Skin of body (tissue), 2 donors: Measurements from ENCODE around the gene CMTM3. TPM values are rescaled to one million over a fixed set of nuclear protein-coding genes. Genes with fewer than 3 reads are reported as not detected.
A peak's percentile ranks its signal among the peaks of the same experiment; 100 is the strongest.
"Not testable (repeated sequence)": the region's sequence is repeated elsewhere in the genome, so short reads cannot be mapped to it uniquely, and the experiment has no call there.

ENCODE experiments used
- DNase-seq: peaks from one replicate; lab custom pipeline; 2025; lab: John Stamatoyannopoulos, UW
- total RNA-seq: library from RNA; depleted of rRNA; stranded (reverse); fragments of >200 nt; gene quantifications from one replicate; pipeline ENCODE4 v1.2.3, GENCODE V29; 2014

CMTM3 gene
- total RNA-seq: 20.5 TPM

- DNase-seq: peak; percentile 67
Measured at GRCh38 chr16:66604376-66605176, at the start of gene CMTM3. Gene CMTM3 (plus strand): TSS chr16:66604704. CDS start chr16:66604806, 102 bp downstream.

DNA sequence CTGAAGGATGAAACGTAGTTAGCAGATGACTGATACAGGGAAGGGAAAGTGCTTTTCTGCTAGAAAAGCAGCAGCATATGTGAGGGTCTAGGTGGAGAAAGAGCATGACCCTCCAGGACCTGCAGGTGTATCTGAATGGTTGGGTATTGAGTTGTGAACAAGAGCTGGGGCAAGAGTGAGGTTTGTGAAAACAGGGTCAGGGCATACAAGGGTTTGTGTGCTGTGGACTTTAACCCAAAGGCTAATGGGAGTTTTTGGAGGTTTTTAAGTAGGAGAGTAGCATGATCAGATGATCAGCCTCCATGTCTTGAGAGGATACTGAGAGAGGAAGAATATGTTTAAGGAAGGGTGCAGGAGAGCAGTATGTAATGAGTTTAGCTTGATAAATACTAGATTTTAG lies 44.4 kb upstream of the CMTM3 start:
- DNase-seq: no peak

GRCh38 chr16:66561381-66562080 lies 43.0 kb upstream of the CMTM3 start:
- no peak for DNase-seq

DNA sequence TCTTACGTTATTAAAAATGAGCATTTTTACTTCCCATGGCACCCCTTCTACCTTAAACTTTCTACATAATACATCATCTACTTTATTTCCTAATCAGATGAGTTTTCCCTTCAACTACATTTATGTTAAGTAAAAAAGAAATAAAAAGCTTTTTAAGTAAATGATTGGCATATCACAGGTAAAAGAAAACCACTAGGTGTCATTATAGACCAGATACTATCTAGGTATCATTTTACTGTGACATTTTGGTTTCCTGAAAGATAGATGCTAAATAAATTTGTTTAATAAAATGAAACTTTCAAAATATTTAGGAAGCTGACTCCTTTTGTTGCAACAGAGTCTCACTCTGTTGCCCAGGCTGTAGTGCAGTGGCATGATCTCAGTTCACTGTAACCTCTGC lies 42.1 kb upstream of the CMTM3 start:
- no peak for DNase-seq

- DNase-seq: no peak
Measured at GRCh38 chr16:66562986-66563385, 41.5 kb upstream of the CMTM3 start.

DNA sequence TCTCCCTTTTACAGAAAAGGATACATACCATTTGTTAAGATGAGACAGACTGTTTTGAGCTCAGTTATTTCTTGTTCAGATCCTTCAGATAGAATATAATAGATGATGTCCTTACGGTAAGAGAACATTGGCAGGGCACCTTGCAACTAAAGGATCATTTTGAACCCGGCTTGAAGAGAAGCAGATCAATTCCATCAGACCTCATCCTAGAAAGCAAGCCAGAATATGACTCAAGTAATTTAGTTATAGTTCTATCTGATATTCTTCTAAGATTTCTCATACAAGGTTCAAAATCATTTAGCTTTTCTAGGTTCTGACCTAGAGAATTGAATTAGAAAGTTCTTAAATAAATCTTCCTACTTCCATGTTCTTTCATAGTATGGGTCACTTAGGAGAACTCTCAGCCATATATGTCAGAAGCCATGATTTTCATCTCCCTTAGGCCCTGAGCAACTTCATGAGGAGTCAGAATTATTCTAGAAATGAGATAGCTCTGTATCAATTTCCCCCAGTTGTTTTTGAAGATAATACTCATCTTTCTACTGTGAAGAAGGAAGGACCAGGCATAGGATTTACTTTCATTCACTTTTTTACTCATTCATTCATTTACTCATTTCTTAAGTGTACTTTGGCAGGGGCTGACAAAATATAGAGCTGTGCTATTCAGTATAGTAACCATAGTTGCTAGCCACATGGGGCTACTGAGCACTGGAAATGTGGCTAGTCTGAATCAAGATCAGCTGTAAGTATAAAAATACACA lies 40.8 kb upstream of the CMTM3 start:
- no peak for DNase-seq

- no peak for DNase-seq
Measured at GRCh38 chr16:66566051-66566901, 38.2 kb upstream of the CMTM3 start, which contains the start of gene CMTM1. Gene CMTM1 (plus strand): TSS chr16:66566439. CDS start chr16:66566514, 75 bp downstream.

DNA sequence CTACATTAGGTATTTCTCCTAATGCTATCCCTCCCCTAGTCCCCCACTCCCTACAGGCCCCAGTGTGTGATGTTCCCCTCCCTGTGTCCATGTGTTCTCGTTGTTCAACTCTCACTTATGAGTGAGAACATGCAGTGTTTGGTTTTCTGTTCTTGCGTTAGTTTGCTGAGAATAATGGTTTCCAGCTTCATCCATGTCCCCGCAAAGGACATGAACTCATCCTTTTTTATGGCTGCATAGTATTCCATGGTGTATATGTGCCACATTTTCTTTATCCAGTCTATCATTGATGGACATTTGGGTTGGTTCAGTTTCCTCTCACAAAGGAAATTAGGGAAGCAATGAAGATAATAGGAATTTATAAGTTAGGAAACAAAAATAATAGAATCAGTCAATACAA lies 37.2 kb upstream of the CMTM3 start:
- not testable (repeated sequence) for DNase-seq

- no peak for DNase-seq
Measured at GRCh38 chr16:66568355-66568754, 36.1 kb upstream of the CMTM3 start.

DNA sequence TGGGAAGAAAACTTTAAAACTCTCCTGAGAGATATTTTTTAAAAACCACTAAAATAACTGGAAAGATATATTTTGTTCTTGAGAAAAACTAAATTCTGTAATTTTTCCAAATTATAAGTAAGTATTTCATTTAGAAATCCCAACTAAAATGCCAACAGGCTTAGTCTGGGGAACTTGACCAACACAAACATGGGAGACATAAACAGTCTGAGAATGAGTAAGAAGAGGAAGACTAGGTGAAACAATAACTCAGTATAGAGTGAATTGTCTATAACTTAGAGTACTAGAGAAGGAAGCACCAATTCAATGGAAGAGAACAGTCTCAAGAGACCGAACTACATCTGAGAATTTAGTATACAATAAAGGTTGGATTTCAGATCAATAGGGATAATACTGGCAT lies 35.4 kb upstream of the CMTM3 start:
- DNase-seq: no peak

DNA sequence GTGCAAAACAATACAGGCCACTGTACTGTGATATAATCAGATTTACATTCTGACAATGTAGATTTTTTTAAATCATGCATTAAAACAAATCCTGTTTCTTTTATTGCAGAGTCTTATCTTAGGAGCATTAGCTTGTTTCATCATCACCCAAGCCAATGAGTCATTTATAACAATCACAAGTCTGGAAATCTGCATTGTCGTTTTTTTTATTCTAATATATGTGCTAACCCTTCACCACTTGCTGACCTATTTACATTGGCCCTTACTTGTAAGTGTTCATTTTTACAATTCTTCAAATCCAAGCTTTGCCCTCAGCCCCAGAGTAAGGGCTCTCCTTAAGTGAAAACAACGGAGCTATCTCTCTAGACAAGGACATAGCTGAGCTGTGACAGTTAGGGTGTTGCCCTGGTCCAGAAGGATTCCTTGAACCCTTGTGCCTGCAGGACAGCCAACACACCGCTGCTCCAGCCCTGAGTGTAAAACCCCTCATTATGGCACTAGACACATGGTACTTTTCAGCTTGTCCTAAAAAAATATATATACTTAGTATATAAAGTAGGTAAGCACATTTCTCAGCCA lies 34.6 kb upstream of the CMTM3 start:
- no peak for DNase-seq

GRCh38 chr16:66572356-66572755 lies 32.1 kb upstream of the CMTM3 start:
- no peak for DNase-seq

DNA sequence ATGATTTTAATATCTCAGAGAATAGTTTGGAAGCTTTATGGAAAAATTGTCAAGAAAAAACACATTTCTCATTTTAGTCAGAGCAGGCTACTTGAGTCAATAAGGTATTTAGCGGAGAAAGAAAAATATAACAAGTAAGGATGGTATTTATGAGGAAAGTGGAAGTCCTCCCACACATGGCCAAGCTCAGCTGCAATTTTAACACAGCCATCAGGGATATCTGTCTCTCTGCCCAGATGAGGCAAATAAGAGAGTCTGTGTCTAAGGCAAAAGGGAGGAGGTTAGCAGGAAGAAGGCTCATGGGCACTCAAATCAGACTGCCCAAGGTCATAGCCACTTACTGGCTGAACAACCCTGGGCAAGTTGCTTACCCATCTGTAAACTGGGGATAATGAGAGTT lies 30.4 kb upstream of the CMTM3 start:
- DNase-seq: no peak

DNA sequence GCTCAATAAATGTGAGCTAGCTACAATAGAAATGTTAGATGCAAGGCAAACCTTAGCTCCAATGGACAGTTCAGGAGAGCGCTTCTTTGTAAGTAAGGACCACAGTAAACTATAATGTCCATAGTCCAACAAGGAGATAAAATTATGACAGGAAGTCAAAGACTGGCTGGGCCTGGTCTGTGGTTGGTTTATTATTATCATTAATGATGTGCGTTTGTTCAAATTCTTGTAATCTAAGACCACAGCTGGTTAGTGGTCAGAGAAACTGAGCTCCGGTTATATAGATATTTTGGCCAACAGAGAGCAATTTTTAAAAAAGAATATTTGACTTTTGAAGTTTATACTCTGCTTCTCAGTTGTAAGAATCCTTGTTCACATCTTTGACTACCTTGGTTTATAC lies 30.0 kb upstream of the CMTM3 start:
- DNase-seq: no peak

DNA sequence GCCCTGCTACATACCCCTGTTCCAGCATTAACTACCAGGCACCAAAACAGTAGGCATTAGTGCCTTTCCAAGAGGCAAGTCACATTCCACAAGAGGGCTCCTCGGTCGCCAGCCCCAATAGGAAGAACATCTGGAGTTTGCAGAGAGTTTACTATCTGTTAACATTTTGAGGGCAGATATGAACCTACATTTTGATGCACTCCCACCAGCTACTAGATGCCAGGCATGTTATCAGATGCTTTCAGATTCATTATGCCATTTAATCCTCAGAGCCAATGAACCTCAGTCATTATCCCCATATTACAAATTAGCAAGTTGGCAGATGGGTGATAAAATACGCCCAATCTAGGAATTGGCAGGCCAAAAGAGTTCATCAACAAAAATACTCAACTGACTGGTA lies 29.4 kb upstream of the CMTM3 start:
- DNase-seq: no peak

- DNase-seq: no peak
Measured at GRCh38 chr16:66576296-66576695, 28.2 kb upstream of the CMTM3 start.

DNA sequence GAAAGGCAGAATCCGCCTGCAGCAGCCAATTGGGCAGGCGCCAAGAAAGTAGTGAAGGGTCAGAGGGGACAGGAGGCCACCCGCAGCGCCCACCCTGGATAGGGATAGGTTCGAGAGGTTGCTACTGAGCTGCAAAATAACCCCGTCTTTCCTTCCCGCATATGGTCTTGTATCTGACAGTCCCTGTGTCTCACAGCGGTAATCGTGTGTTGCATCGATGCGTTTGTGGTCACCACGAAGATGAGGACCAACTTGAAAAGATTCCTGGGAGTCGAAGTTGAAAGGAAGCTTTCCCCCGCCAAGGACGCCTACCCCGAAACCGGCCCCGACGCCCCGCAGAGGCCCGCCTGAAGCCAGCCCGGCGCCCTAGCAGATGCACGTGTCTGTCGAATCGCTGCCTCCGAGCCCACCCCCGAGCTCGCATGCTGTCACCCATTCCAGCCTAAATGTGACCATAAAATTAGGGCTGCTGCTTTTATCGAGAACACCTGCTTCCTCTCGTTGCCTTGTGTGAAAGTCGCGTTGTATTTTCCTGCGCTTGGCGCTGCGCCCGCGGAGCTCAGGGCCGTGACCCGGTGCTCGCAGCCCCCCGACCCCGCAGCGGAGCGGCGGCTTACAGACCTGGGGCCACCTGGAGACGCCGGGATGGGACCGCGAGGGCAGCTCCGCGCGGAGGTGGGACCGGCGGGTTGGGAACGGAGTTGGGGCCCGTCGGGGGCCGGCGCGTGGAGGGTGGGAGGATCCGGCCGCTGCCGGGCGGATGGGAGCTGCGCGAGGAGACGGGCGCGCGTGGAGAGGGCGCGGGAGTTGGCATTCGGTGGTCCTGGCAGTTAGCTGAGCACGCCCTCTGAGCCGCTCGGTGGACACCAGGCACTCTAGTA lies 25.6 kb upstream of the CMTM3 start, which contains the start of gene CMTM2:
Gene CMTM2 (plus strand): TSS at position 813 of the 881 bp plus-strand sequence. CDS start 145 bp downstream, outside the sequence.
- peak; percentile 17 for DNase-seq

DNA sequence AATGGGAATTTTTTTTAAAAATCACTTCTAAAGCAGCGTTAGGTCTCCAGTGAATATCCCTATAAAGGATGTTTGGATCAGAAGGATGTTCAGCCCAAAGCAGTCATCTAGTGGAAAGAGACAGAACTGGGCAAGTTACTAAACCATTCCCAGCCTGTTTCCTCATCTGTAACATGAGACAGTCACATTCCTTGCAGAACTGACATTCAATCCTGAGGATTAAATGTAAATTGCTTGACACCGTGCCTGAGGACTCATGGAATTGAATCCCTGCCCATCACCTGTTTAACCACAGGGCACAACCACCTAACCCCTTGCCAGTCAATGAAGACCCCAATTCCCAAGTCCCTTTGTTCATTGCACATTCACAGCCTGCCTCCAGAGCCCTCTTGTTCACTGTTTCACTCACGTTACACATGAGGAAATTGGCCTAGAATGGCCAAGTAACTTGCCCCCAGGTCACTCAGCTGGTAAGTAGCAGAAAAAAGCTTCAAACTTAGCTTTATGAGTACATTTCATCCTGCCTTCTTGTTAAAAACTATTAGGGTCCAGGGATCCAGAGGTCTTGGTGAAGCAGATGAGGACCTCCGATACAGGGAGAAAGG lies 23.8 kb upstream of the CMTM3 start:
- DNase-seq: no peak
